NB4 (cell line): Measurements from ENCODE around the gene AACS.

Experiments used
- DNase-seq: peaks from one replicate; pipeline ENCODE4 v3.0.0; 2010; ENCODE audit warnings: low read depth
- H3K4me3 ChIP-seq: one replicate; pipeline ENCODE4 v1.5.1; 2011; ENCODE audit warnings: mild to moderate bottlenecking, low read depth, low read length, moderate library complexity
- CTCF ChIP-seq: IDR thresholded peaks from one replicate; pipeline ENCODE4 v1.5.1; 2012; ENCODE audit warnings: low read depth, low read length
- MAX ChIP-seq: IDR thresholded peaks from 2 replicates; pipeline ENCODE4 v1.6.1; 2011; ENCODE audit warnings: low read depth, low read length
- MYC ChIP-seq: IDR thresholded peaks from 2 replicates; pipeline ENCODE4 v1.6.1; 2011; ENCODE audit warnings: low read depth, low read length
- POLR2A ChIP-seq: IDR thresholded peaks from 2 replicates; pipeline ENCODE4 v1.6.1; 2011; ENCODE audit warnings: mild to moderate bottlenecking; ENCODE audit not compliant: insufficient read length; ENCODE audit errors: extremely low read depth

Gene AACS

GRCh38 chr12:125187780-125188741 lies 122.8 kb downstream of the AACS start:
- H3K4me3 ChIP-seq: no peak overlapping the region
- TF ChIP-seq CTCF (no peak), MYC (no peak), MAX (no peak), POLR2A (no peak)
- no peak for DNase-seq

- no peak for DNase-seq
- no peak for TF ChIP-seq MAX
- TF ChIP-seq POLR2A: no peak
- no peak for TF ChIP-seq MYC
- TF ChIP-seq CTCF: no peak
- no peak overlapping the region for H3K4me3 ChIP-seq
These were observed 123.8 kb downstream of the AACS start for GRCh38 chr12:125189015-125189414.

- no peak for TF ChIP-seq MAX
- TF ChIP-seq MYC: no peak
- no peak for TF ChIP-seq POLR2A
- H3K4me3 ChIP-seq: no peak overlapping the region
- no peak for DNase-seq
These were observed 124.3 kb downstream of the AACS start for GRCh38 chr12:125189502-125189901.

- H3K4me3 ChIP-seq: no peak overlapping the region
- no peak for TF ChIP-seq MAX
- TF ChIP-seq MYC: no peak
- no peak for TF ChIP-seq CTCF
- no peak for TF ChIP-seq POLR2A
These were observed 126.3 kb downstream of the AACS start for GRCh38 chr12:125191361-125192087.

GRCh38 chr12:125192690-125193221 lies 127.5 kb downstream of the AACS start:
- TF ChIP-seq MAX (no peak), POLR2A (no peak), MYC (no peak), CTCF (no peak)

More at GRCh38 chr12:125191361-125192087, 126.3 kb downstream of the AACS start:
- DNase-seq: no peak

More at GRCh38 chr12:125192690-125193221, 127.5 kb downstream of the AACS start:
- no peak overlapping the region for H3K4me3 ChIP-seq
- no peak for DNase-seq
